Body of pancreas (tissue), 4 donors: ENCODE data around the gene RABEPK. TPM values are rescaled to one million over a fixed set of nuclear protein-coding genes. Genes with fewer than 3 reads are reported as not detected.

ENCODE experiments used
- ATAC-seq: fragments of 150-250 bp; one replicate; pipeline ENCODE4 v1.9.1; 2016
- DNase-seq, 4 donors: peaks; one replicate each; pipeline ENCODE4 v3.0.0-alpha.2; 2019
- H3K27ac ChIP-seq, 4 donors: fragments of 200-600 bp; sonication (generic); 1 replicate in 3 of 4; 2 replicates in 1 of 4; pipeline versions ENCODE4 v1.5.1 to v1.6.1; 2016 to 2019; ENCODE audit warnings: mild to moderate bottlenecking in 1 of 4, mixed read lengths in 1 of 4, moderate library complexity in 1 of 4
- H3K27me3 ChIP-seq, 2 donors: fragments of 200-600 bp; sonication (generic); one replicate each; pipeline ENCODE4 v1.6.0; 2016; ENCODE audit warnings: mild to moderate bottlenecking in 1 of 2
- H3K36me3 ChIP-seq, 2 donors: fragments of 200-600 bp; sonication (generic); replicated peaks in 1 of 2; 2 replicates each; pipeline ENCODE4 v1.5.1; 2016; ENCODE audit warnings: low read depth in 2 of 2; ENCODE audit not compliant: insufficient read depth in 1 of 2
- H3K4me1 ChIP-seq: fragments of 200-600 bp; sonication (generic); one replicate; pipeline ENCODE4 v1.6.0; 2016
- H3K4me3 ChIP-seq, 2 donors: fragments of 200-600 bp; sonication (generic); 1 replicate in 1 of 2; 2 replicates in 1 of 2; pipeline ENCODE4 v1.5.1; 2016 to 2019
- H3K9me3 ChIP-seq, 3 donors: fragments of 200-600 bp; sonication (generic); 1 replicate in 2 of 3; 2 replicates in 1 of 3; pipeline ENCODE4 v1.5.1; 2016
- CTCF ChIP-seq, 7 experiments: fragments of 450-650 bp in 4 of 7; fragments of 200-600 bp in 3 of 7; sonication (generic) in 3 of 7; IDR thresholded peaks; one replicate each; pipeline ENCODE4 v1.5.1; 2016 to 2019; ENCODE audit warnings: antibody characterized with exemption in 7 of 7
- POLR2A ChIP-seq, 3 donors: fragments of 450-650 bp; IDR thresholded peaks; one replicate each; pipeline ENCODE4 v1.6.1; 2016; ENCODE audit warnings: antibody characterized with exemption in 3 of 3, mild to moderate bottlenecking in 2 of 3
- WGBS, 2 donors: methylation state at CpG; one replicate each; pipeline ENCODE4 v1.1.5; 2017; 5-methylcytosine and 5-hydroxymethylcytosine counted together
- intact Hi-C: fragments of 100-400 bp; cut with DNase I; formaldehyde crosslinking; loops from one replicate; pipeline ENCODE4 v1.15.1; 2023
- total RNA-seq, 2 donors: library from RNA; depleted of rRNA; stranded (reverse); fragments of >200 nt; gene quantifications; one replicate each; pipeline ENCODE4 v1.1.0, GENCODE V29; 2016

RABEPK gene
- total RNA-seq, 2 donors from 2014 or later, result 4.3 to 6.7 TPM

- DNase-seq (peak; percentile 100), ATAC-seq (peak; percentile 95)
- WGBS, 2 donors, result 0% methylated on average over 27 to 59 of the region's 59 CpGs
- Histone ChIP-seq H3K27ac (peak within 1 kb of the TSS; percentile 94 to 97 (median 94)), H3K9me3 (no peaks in the 10 kb centered on the region), H3K4me1 (peaks cover 39% of the 10 kb centered on the region), H3K4me3 (peak within 1 kb of the TSS; percentile 84 to 94), H3K27me3 (no peaks in the 10 kb centered on the region), H3K36me3 (peaks cover 0 to 5% of the 10 kb centered on the region in 2 donors)
- TF ChIP-seq CTCF (IDR thresholded peaks at IDR 0.05) (peak in 3 of 7 experiments; percentile 13 to 41 (median 17)), POLR2A (IDR thresholded peaks at IDR 0.05) (peak; percentile 99 to 100 (median 100))
- intact Hi-C loops, result no loop called here
These were observed 40.9 kb downstream of the RABEPK start, which contains the start of gene HSPA5 for GRCh38 chr9:125241000-125241862. HSPA5 (minus strand) TSS chr9:125241343; CDS start chr9:125241126, 217 bp downstream.

- TF ChIP-seq POLR2A (IDR thresholded peaks at IDR 0.05) (no peak), CTCF (IDR thresholded peaks at IDR 0.05) (no peak)
- 15 to 19% methylated on average over 26 to 27 of the region's 27 CpGs for WGBS, 2 donors
- intact Hi-C loops, result no loop called here
- Histone ChIP-seq H3K27me3 (no peaks in the 10 kb centered on the region), H3K27ac (peak overlapping the region; percentile 93 to 97 (median 94)), H3K4me3 (peak overlapping the region; percentile 21 to 22), H3K36me3 (peaks cover 0 to 5% of the 10 kb centered on the region in 2 donors), H3K9me3 (no peaks in the 10 kb centered on the region), H3K4me1 (peaks cover 30% of the 10 kb centered on the region)
- DNase-seq (peak; percentile 43 to 49 (median 48)), ATAC-seq (peak; percentile 3)
These were observed 41.8 kb downstream of the RABEPK start for GRCh38 chr9:125241863-125242739.

GRCh38 chr9:125243792-125244260, 43.5 kb downstream of the RABEPK start:
- no peak for DNase-seq
- intact Hi-C loops, result no loop called here
- no peak for TF ChIP-seq POLR2A (IDR thresholded peaks at IDR 0.05)
- no peak for TF ChIP-seq CTCF (IDR thresholded peaks at IDR 0.05)
- no peak overlapping the region for H3K27ac ChIP-seq
- 91 to 94% methylated on average over 15 of the region's 15 CpGs for WGBS, 2 donors
- no peak for ATAC-seq
- H3K9me3 ChIP-seq, result no peaks in the 10 kb centered on the region
- peaks cover 14% of the 10 kb centered on the region for H3K4me1 ChIP-seq
- no peaks in the 10 kb centered on the region for H3K36me3 ChIP-seq
- no peak overlapping the region for H3K4me3 ChIP-seq
- H3K27me3 ChIP-seq, result no peaks in the 10 kb centered on the region

DNA sequence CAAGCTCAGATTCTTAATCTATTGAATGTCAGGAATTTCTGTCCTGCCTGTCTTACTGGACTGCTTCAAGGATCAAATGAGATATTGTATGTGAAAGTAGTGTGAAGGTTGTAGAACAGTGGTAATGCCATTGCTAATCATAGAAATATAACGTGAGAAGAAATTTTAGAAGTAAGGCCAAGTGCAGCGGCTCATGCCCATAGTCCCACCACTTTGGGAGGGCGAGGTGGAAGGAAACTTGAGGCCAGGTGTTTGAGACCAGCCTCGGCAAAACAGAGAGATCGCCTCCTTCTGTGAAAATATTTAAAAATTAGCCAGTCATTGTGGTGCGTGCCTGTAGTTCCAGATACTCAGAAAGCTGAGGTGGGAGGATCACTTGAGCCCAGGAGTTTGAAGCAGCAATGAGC, 45.9 kb downstream of the RABEPK start:
- ATAC-seq, result no peak
- H3K27me3 ChIP-seq, result no peaks in the 10 kb centered on the region
- WGBS, 2 donors, result 74 to 78% methylated on average over 6 of the region's 6 CpGs
- no peaks in the 10 kb centered on the region for H3K36me3 ChIP-seq
- H3K4me3 ChIP-seq, result no peak overlapping the region
- peaks cover 7% of the 10 kb centered on the region for H3K4me1 ChIP-seq
- DNase-seq, result no peak
- TF ChIP-seq CTCF (IDR thresholded peaks at IDR 0.05) (no peak), POLR2A (IDR thresholded peaks at IDR 0.05) (no peak)
- peak overlapping the region in 2 of 4 donors; percentile 1 to 54 for H3K27ac ChIP-seq
- intact Hi-C loops, result no loop called here
- no peaks in the 10 kb centered on the region for H3K9me3 ChIP-seq
